NOMO-1 treated with DMSO at 0.1 percent for 48 hours (cell line): ENCODE measurements around the gene BICD1.

ENCODE experiments used
- DNase-seq: peaks from one replicate; lab custom pipeline; 2025; ENCODE audit not compliant: unreplicated experiment; lab: John Stamatoyannopoulos, UW

BICD1 gene

DNA sequence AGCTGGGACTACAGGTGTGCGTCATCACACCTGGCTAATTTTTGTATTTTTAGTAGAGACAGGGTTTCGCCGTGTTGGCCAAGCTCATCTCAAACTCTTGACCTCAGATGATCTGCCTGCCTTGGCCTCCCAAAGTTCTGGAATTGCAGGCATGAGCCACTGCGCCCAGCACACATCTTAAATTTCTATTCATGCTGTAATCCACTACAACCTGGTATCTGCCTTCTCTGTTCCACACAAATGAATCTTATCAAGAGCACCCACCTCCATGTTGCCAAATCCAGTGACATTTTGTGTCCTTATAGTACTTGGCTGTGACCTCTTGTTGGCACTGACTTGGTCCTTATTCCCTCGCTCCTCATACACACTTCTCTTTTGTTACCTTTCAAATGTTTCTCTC lies 5.8 kb upstream of the BICD1 start:
- no peak for DNase-seq

- no peak for DNase-seq
Observed at GRCh38 chr12:32102234-32102633, 4.4 kb upstream of the BICD1 start.

DNA sequence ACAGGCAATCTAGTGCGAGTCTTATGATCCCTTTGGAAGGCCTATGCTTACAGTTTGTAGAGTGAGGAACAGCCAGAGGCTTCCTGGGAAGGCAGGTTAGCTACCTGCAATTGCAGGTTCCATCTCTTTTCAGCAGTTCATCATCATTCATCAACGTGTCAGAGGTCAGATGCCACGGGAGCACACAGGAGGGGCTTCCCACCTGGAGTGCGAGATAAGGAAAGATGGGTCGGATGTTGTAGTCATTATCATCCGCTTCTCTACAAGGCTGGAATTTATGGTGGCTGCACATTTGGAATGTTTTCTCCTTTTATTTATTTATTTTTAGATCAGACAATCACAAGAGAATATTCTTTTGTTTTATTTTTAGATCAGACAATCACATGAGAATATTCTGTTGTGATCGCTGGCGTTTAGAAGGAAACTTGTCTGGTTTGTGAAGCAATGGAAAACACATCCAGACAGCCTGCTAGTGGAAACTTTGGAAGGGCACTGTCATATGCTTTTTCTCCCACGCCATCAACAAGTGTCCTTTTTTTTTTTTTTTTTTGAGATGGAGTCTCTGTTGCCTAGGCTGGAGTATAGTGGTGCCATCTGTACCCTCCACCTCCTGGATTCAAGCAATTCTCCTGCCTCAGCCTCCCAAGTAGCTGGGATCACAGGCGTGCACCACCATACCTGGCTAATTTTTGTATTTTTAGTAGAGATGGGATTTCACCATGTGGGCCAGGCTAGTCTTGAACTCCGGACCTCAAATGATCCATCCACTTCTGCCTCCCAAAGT lies 1.9 kb upstream of the BICD1 start:
- DNase-seq, result no peak

DNA sequence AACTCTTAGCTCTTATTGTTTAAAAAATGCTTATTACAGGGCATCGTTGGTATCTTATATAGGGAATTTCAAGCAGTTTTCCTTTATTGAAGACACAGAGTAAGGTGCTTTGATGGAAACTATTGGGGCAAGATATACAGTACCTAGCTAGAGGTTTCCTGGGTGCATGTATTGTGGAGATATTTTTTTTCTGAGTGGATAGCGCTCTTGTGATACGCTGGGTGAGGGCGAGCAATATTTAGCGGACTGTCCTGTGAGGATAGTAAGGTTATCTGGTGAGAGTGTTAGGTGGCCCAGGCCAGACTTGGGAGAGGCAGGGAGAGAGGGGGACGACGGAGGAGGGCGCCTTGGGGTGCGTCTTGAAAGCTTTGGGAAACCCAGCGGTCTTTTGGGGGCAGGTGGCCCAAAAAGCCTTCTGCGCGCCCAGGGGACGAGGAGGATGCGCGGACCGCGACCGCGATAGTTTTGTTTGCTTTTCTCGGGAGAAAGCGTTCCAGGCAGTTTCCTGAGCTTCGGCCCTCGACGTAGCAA lies 596 bp upstream of the BICD1 start:
- no peak for DNase-seq

GRCh38 chr12:32107359-32108267 lies 966 bp downstream of the BICD1 start:
- no peak for DNase-seq

DNA sequence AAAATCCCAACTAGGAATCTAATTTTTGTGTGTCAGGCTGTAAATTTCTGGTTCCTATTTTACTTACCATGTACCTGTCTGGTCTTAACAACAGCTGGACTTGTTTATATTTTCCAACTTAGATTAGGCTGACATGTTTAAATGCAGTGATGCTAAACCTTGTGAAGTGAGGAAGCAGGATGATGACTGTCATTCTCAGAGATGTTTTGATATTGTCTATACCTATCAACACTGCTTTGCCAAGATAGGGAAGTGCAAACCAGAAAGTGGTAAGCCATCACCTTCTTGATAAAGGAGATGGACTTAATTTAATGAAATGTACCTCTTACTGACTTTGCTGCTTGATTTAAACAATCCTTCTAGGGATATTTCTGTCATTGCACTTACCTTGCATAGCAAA lies 2.1 kb downstream of the BICD1 start:
- DNase-seq, result no peak

DNA sequence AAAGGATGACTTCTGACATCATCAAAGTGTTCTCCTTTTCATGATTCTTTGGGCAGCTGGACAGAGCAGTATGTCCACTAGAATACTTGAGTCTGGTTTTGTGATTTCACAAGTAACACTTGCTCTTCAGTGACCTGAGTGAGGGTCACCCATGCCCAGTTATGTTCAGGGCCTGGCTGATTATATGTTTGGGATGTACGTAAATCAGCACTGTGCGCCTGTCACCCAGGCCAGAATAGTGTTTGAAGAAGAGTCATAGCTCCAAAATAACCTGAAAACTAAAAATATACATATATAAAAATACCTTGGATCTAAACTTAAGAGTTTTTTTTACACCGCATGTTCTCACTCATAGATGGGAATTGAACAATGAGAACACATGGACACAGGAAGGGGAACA lies 3.8 kb downstream of the BICD1 start:
- no peak for DNase-seq

DNA sequence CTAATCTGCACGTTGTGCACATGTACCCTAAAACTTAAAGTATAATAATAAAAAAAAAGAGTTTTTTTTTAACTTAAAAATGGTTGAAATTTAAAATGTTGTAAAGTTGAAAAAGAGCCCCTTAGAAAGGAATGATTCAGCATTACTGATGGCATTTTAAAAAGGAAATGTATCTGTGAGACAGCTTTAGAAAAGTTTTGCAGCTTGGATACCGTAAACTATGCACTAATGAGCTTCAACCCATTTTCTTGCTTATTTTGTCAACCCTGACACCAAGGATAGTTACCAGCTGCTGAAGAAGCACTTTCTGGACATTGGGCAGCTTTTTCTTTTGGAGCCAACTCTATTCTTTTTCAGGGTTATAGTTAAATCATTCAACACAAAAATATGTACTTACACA lies 4.3 kb downstream of the BICD1 start:
- DNase-seq, result no peak

GRCh38 chr12:32115404-32116104 lies 8.9 kb downstream of the BICD1 start:
- DNase-seq, result peak; percentile 65

DNA sequence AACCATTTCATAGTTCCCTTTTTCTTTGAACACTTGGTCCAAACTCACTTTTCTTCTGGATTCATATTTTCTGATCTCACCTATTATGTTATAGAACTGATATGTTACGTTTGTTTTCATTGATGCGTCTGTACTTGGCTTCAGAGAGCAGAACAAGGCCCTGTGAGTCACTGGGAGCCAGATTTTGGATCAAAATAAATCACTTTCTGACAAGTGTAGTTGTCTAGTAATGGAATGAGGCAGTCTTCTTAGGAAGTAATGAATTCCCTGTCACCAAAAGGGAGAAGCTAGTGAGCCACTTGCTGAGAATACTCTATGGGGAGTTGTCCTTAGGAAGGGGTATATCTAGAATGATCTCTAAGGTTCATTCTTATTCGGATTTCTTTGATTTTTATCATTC lies 10.2 kb downstream of the BICD1 start:
- no peak for DNase-seq

DNA sequence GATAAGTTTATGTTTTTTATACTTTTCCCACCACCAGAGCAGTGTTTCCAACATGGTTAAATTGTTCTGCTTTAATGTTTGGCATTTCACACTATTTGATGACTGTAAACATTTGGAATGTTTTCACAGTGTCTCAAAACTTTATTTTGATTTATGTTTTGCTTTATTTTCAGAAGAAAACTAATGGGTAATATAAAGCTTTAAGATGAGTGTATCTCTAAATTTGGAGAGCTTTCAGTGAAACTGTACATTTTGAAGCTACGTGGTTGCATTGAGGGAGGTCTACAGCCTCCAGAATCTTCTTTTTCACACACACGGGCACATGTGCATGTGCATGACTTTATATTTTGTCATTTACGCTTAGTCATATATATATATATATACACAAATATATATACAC lies 10.7 kb downstream of the BICD1 start:
- no peak for DNase-seq

DNA sequence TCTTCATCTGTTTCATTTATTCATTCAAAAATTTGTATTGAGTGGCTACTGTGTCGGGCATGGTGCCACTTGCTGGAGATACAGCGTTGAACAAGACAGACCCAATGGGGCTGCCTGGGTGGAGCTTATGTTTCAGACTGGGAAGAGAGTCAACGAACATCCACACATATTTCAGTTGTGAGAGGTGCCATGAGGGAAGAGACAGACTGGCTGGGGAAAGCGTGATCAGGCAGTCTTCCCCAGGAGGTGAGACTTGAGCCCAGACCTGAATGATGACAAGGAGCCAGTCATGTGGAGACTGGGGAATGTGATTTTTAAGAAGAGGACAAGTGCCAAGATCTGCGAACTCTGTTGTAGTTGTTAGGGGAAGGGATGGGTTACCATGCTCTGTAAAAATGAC lies 12.2 kb downstream of the BICD1 start:
- no peak for DNase-seq

DNA sequence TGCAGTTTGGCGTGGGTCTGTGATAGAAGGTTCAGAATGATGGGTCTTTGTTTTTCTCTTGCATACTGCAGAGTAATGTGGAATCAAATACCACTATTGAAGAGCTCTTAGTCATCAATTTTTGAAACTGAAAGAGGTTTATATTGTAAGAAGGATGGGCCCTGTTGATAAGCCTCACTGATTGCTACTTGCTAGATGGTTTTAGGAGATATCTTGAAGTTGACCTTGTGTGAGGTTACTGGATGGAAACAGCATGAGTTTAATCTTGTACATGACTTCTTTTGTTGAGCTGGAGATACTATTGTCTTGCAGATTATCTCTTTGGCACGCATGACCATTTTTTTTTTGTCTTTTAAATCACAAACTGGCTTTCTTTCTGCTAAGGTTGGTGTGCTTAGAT lies 13.8 kb downstream of the BICD1 start:
- no peak for DNase-seq

- no peak for DNase-seq
Observed at GRCh38 chr12:32124637-32125036, 18.0 kb downstream of the BICD1 start.

DNA sequence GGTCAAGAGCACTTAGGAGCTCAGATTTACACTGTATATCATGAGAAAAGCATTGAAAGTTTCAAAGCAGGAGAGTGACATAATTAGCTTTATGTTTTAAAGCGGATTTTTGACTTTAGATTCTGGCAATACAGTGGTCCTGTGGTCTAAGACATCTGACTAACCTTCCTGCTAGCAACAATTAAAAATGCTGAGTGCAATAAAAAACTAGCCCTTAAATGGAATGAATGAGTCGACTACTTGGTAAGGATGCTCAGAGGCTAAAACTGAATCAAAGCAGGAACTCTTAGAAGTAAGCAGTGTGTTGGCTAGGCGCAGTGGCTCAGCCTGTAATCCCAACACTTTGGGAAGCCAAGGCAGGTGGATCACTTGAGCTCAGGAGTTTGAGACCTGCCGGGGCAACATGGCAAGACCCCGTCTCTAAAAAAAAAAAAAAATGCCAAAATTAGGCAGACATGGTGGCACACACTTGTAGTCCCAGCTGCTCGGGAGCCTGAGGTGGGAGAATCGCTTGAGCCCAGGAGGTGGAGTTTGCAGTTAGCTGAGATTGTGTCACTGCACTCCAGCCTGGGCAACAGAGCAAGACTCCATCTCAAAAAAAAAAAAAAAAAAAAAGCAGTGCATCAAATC lies 18.9 kb downstream of the BICD1 start:
- no peak for DNase-seq

DNA sequence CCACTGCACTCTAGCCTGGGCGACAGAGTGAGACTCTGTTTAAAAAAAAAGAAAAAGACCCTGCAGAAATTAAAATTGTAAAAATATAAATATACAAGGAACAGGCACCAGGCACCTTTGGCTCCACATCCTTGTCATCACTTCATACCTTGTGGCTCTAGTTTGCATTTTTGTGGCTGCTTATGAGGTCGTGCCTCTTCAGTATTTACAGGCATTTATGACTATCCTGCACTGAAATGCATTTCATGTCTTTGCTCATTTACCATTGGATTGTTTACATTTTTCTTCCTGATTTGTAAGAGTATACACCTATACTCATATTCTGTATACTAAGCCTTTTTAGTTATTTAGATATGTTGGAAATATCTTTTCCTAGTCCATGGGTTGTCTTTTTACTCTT lies 20.1 kb downstream of the BICD1 start:
- no peak for DNase-seq

DNA sequence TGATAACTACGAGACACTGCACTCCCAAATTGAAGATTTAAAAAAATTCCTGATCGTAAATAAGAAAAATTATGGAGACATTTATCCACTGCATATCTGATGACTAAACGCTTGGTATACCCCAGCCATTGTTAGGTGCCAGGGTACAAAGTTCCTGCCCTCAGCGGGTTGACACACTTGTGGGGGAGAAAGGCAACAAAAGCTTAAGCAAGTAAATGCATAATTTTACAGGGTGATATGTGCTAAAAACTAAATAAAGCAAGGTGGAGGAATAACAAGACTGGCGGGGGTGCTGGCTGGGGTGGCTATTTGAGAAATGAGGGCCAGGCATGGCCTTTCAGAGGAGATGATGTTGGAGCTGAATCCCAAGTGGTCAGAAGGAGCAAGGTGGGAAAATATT lies 25.0 kb downstream of the BICD1 start:
- DNase-seq, result no peak

- DNase-seq, result no peak
Observed at GRCh38 chr12:32134101-32134888, 27.6 kb downstream of the BICD1 start.

DNA sequence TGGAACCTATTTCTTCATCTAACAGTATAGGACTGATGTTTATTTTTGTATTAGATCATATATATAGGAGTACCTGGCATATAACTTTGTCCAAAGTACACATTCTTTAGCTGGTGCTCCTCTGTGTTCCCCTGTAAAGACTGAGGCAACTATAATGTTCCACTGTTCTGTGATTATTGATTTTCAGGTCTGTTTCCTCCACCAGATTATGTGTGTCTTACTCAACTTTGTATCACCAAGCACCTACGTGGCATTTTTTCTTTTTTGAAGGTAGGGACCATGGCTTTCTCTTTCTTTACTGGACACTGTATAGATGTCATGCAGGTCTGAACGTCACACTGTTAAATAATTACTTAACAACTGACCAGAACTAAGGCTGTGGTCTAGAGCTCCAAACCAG lies 29.3 kb downstream of the BICD1 start:
- no peak for DNase-seq

GRCh38 chr12:32136404-32136803 lies 29.8 kb downstream of the BICD1 start:
- DNase-seq, result no peak
